ENCODE data around the gene WNT9A.

Gene WNT9A

GRCh38 chr1:227924833-227925574 lies 22.7 kb downstream of the WNT9A start:
- Histone ChIP-seq H3K4me3 (ENCODE audit: low read depth, low read length) (no peak overlapping the region), H3K36me3 (ENCODE audit: control insufficient read depth in 2 of 2, insufficient read depth in 1 of 2, low read length in 2 of 2) (peaks cover 0 to 10% of the 10 kb centered on the region in 2 experiments; a peak in 1 of 3 replicates), H3K27ac (ENCODE audit: extremely low read depth, low read depth, low read length) (no peak overlapping the region), H3K9me3 (ENCODE audit: control insufficient read depth, insufficient read depth, low read depth, low read length) (no peaks in the 10 kb centered on the region), H3K4me1 (ENCODE audit: control insufficient read depth, insufficient read depth, low read length) (no peaks in the 10 kb centered on the region)
- POLR2A ChIA-PET: no interaction called here
- CTCF ChIA-PET: no interaction called here
- TF ChIP-seq GLI2 (tag by site-specific recombination; IDR thresholded peaks at IDR 0.05; ENCODE audit: borderline replicate concordance, low read depth) (no peak), ZNF626 (tag by site-specific recombination; IDR thresholded peaks at IDR 0.05) (no peak), ZNF776 (tag by site-specific recombination; IDR thresholded peaks at IDR 0.05; ENCODE audit: borderline replicate concordance) (no peak), ZNF555 (tag by site-specific recombination; conservative IDR thresholded peaks at IDR 0.05) (no peak), ZBTB21 (tag by site-specific recombination; IDR thresholded peaks at IDR 0.05) (no peak), ZNF677 (tag by site-specific recombination; IDR thresholded peaks at IDR 0.05) (no peak), ZFHX2 (tag by site-specific recombination; conservative IDR thresholded peaks at IDR 0.05) (peak; percentile 25; the same call in 1 of the 2 replicates), ZNF26 (tag by site-specific recombination; IDR thresholded peaks at IDR 0.05) (no peak), ZNF274 (IDR thresholded peaks at IDR 0.05; ENCODE audit: low read length) (no peak), ZNF274 (tag by site-specific recombination; IDR thresholded peaks at IDR 0.05; ENCODE audit: borderline replicate concordance) (no peak), ZNF18 (tag by site-specific recombination; IDR thresholded peaks at IDR 0.05) (no peak), SETDB1 (IDR thresholded peaks at IDR 0.05; ENCODE audit: insufficient read length, low read length) (no peak), ZNF600 (tag by site-specific recombination; IDR thresholded peaks at IDR 0.05) (no peak), SCRT2 (tag by site-specific recombination; IDR thresholded peaks at IDR 0.05) (no peak), ZNF114 (tag by site-specific recombination; IDR thresholded peaks at IDR 0.05) (no peak), ZNF19 (tag by site-specific recombination; IDR thresholded peaks at IDR 0.05; ENCODE audit: low read depth) (no peak), KLF10 (tag by site-specific recombination; IDR thresholded peaks at IDR 0.05) (no peak), KLF1 (tag by site-specific recombination; IDR thresholded peaks at IDR 0.05) (0 out of 2 replicates have a peak, but pooled peaks have one; percentile 10), ZNF132 (tag by site-specific recombination; IDR thresholded peaks at IDR 0.05; ENCODE audit: borderline replicate concordance) (no peak), ZNF426 (tag by site-specific recombination; IDR thresholded peaks at IDR 0.05) (no peak), PRDM1 (tag by site-specific recombination; IDR thresholded peaks at IDR 0.05) (no peak), ZNF560 (tag by site-specific recombination; IDR thresholded peaks at IDR 0.05; ENCODE audit: borderline replicate concordance) (no peak), PRDM2 (tag by site-specific recombination; IDR thresholded peaks at IDR 0.05; ENCODE audit: borderline replicate concordance) (no peak), ZBTB44 (tag by site-specific recombination; IDR thresholded peaks at IDR 0.05) (no peak), EGR2 (tag by site-specific recombination; IDR thresholded peaks at IDR 0.05; ENCODE audit: low read depth) (0 out of 2 replicates have a peak, but pooled peaks have one; percentile 10), ZSCAN23 (tag by site-specific recombination; IDR thresholded peaks at IDR 0.05) (no peak), ZNF558 (tag by site-specific recombination; IDR thresholded peaks at IDR 0.05) (no peak), ZIC2 (tag by site-specific recombination; IDR thresholded peaks at IDR 0.05) (0 out of 2 replicates have a peak, but pooled peaks have one; percentile 15)

Data from HEK293 (cell line).